ENCODE results near the gene RNF121. TPM values are rescaled to one million over a fixed set of nuclear protein-coding genes. Genes with fewer than 3 reads are reported as not detected.

The RNF121 gene
- total RNA-seq, 1 donor from 2014 or later = 36.4 TPM

- DNase-seq = no peak
Observed at GRCh38 chr11:72039856-72040401, 111.1 kb downstream of the RNF121 start.

GRCh38 chr11:72040491-72041363, 111.9 kb downstream of the RNF121 start:
- peak; percentile 96 for DNase-seq

DNA sequence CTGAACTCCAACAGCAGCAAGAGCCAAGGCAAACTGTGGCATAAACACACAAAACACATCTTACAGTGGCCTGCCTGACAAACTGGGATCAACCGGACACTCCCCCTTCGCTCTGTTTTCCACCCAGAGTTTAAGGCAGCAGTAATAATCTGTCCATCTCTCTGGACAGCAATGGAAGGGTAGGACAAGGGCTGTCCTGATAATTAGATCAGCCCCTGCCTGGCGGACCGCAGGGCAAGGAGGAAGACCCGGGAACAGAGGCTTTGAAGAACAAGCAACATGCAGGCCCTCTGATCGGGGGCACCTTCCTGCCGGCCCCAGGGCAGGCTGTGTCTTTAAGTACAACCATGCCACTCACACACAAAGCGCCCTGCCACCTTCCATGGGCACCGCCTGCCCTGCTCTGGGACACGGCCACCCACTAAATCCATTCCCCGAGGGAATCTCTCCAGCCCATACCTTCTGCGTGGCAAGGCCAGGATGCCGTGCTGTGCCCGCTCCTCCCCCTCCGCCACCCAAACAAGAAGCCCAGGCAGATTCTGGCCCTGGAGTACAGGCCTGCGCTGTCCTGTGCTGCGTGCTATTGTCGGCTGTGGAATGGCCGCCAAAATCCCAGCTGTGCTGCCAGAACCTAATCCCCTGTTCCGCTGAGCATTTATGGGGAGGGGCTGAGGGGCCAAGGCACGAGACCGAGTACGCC, 112.7 kb downstream of the RNF121 start:
- peak; percentile 75 for DNase-seq

DNA sequence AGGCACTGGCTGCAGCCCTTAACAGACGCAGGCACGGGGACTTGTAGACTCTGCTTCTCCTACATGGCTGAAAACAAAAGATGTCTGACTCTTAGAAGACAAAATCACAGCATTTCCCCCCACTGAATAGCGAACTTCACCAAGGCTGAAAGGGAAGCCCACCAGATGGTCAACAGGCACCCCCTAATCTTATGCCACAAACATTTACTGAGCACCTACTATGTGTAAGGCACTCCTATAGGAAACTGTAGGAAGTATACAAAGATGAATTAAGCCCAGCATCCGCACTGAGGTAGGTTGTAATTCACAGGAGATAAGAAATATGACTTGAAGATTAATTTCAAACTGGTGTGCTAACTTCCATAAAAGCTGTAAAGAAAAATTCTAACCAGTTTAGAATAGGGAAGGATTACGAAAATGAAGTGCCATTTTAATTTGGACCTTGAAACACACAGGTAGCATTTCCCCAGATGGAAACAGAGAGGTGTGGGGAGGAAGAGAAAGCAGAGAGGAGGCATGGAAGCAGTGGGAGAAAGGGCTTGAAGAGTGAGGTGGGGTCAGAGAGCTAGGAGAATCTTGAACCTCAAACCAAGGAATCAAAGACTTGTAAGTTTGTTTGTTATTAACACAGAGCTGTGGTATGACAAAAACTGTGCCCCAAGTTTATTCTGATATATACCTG, 113.4 kb downstream of the RNF121 start:
- no peak for DNase-seq

DNA sequence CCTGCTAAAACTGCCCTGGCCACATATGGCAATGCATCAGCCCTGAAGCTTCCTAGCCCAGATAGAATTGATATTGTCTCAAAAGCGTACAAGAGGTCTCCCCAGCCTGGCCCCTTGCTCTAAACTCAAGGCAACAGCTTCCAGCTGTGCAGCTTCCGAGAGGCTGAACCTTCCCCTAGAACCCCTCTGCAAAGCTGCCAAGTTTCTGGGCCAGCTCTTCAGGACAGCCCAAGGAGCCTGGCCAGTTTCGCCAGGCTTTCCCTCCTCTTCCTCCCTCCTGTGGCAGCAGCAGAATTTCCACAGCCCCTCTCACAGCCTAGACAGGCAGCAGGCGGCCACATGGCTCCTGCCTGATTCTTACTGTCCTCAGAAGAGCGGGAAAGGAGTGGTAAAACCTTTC, 117.0 kb downstream of the RNF121 start:
- DNase-seq = no peak

Other genes starting within 250 kb of the RNF121 start
- not detected in 2 replicates for gene DEFB108B, start 95.8 kb upstream of the RNF121 start, total RNA-seq
- not detected in 2 replicates for gene DEFB131B, start 50.6 kb upstream of the RNF121 start, total RNA-seq
- gene XNDC1N, start 452 bp upstream of the RNF121 start, total RNA-seq = 6.1 and 6.3 TPM in 2 replicates
- 2.2 and 4.6 TPM in 2 replicates for gene IL18BP, start 69.9 kb downstream of the RNF121 start, total RNA-seq
- gene NUMA1, start 151.5 kb downstream of the RNF121 start, total RNA-seq = 151 and 225 TPM in 2 replicates
- 2.8 and 7.8 TPM in 2 replicates for gene LRRC51, start 151.8 kb downstream of the RNF121 start, total RNA-seq
- 100 and 111 TPM in 2 replicates for gene LAMTOR1, start 174.3 kb downstream of the RNF121 start, total RNA-seq
- gene TOMT, start 176.9 kb downstream of the RNF121 start, total RNA-seq = not detected in 2 replicates
- gene ANAPC15, start 183.6 kb downstream of the RNF121 start, total RNA-seq = 24.7 and 26.8 TPM in 2 replicates
- gene FOLR3, start 206.7 kb downstream of the RNF121 start, total RNA-seq = not detected in 2 replicates

All from dermis blood vessel endothelial cell (primary cell).